Esophagus (tissue), 2 donors: ENCODE measurements around the gene PCDHGA7. TPM values are rescaled to one million over a fixed set of nuclear protein-coding genes. Genes with fewer than 3 reads are reported as not detected.
"Not testable (repeated sequence)": the region's sequence is repeated elsewhere in the genome, so short reads cannot be mapped to it uniquely, and the experiment has no call there.

ENCODE experiments used
- H3K27ac ChIP-seq, 2 donors: one replicate each; pipeline ENCODE4 v1.5.1; 2013; ENCODE audit warnings: low read depth in 2 of 2, mild to moderate bottlenecking in 2 of 2, inconsistent platforms in 1 of 2, low read length in 1 of 2, moderate library complexity in 1 of 2
- H3K27me3 ChIP-seq, 2 donors: one replicate each; pipeline ENCODE4 v1.6.1; 2013; ENCODE audit warnings: low read length in 2 of 2, control low read depth in 1 of 2, mild to moderate bottlenecking in 1 of 2; ENCODE audit not compliant: insufficient read depth in 2 of 2, control insufficient read depth in 1 of 2
- H3K36me3 ChIP-seq, 2 donors: one replicate each; pipeline ENCODE4 v1.6.1; 2013; ENCODE audit warnings: low read length in 1 of 2; ENCODE audit not compliant: control insufficient read depth in 2 of 2, insufficient read depth in 2 of 2
- H3K4me1 ChIP-seq, 2 donors: one replicate each; pipeline ENCODE4 v1.6.1; 2013; ENCODE audit warnings: low read length in 1 of 2; ENCODE audit not compliant: control insufficient read depth in 2 of 2, insufficient read depth in 2 of 2
- H3K4me3 ChIP-seq, 2 donors: one replicate each; pipeline ENCODE4 v1.5.1; 2013; ENCODE audit warnings: low read length in 2 of 2, mild to moderate bottlenecking in 2 of 2, low read depth in 1 of 2, moderate library complexity in 1 of 2
- H3K9me3 ChIP-seq, 2 donors: one replicate each; pipeline ENCODE4 v1.6.1; 2013; ENCODE audit warnings: mild to moderate bottlenecking in 2 of 2, low read depth in 1 of 2, low read length in 1 of 2, moderate library complexity in 1 of 2; ENCODE audit not compliant: control insufficient read depth in 2 of 2, insufficient read depth in 1 of 2
- WGBS, 2 donors: extraction: QIAGEN DNeasy Blood & Tissue Kit; methylation state at CpG; one replicate each; pipeline ENCODE4 v1.1.7; 2013; 5-methylcytosine and 5-hydroxymethylcytosine counted together
- polyA plus RNA-seq, 2 donors: library from polyadenylated mRNA; stranded (reverse); fragments of 200-250 nt; gene quantifications; one replicate each; pipeline ENCODE4 v1.2.3, GENCODE V29; 2013
- donor health status: healthy with polysubstance abuse.
- donor health status: Bipolar disorder and iron deficiency.

Gene PCDHGA7
- polyA plus RNA-seq, 2 donors: 0.24 to 0.53 TPM

- Histone ChIP-seq H3K36me3 (peaks cover 0 to 2% of the 10 kb centered on the region in 2 donors), H3K27ac (no peak overlapping the region), H3K9me3 (peaks cover 55 to 60% of the 10 kb centered on the region in 2 donors), H3K4me1 (peaks cover 0 to 5% of the 10 kb centered on the region in 2 donors), H3K4me3 (no peak overlapping the region), H3K27me3 (no peaks in the 10 kb centered on the region)
- 23 to 27% methylated on average over 42 of the region's 42 CpGs for WGBS, 2 donors
Observed at GRCh38 chr5:141422742-141423291, 40.3 kb downstream of the PCDHGA7 start.

- Histone ChIP-seq H3K4me1 (no peaks in the 10 kb centered on the region), H3K27me3 (peaks cover 0 to 2% of the 10 kb centered on the region in 2 donors), H3K9me3 (peaks cover 42 to 52% of the 10 kb centered on the region in 2 donors), H3K36me3 (no peaks in the 10 kb centered on the region), H3K4me3 (no peak overlapping the region), H3K27ac (no peak overlapping the region)
- WGBS, 2 donors: 47 to 48% methylated on average over 52 to 53 of the region's 53 CpGs
Observed at GRCh38 chr5:141427783-141428426, 45.4 kb downstream of the PCDHGA7 start.

GRCh38 chr5:141430332-141431113 lies 48.0 kb downstream of the PCDHGA7 start, which contains the start of gene PCDHGA12:
PCDHGA12 (plus strand) TSS chr5:141430507; CDS start chr5:141430760, 253 bp downstream.
- peaks cover 38 to 47% of the 10 kb centered on the region in 2 donors for H3K9me3 ChIP-seq
- no peaks in the 10 kb centered on the region for H3K4me1 ChIP-seq
- no peaks in the 10 kb centered on the region for H3K36me3 ChIP-seq
- H3K27ac ChIP-seq: no peak within 1 kb of the TSS
- peak within 1 kb of the TSS in 1 of 2 donors; percentile 9 for H3K4me3 ChIP-seq
- peaks cover 0 to 2% of the 10 kb centered on the region in 2 donors for H3K27me3 ChIP-seq
- WGBS, 2 donors: 14 to 18% methylated on average over 33 of the region's 33 CpGs

DNA sequence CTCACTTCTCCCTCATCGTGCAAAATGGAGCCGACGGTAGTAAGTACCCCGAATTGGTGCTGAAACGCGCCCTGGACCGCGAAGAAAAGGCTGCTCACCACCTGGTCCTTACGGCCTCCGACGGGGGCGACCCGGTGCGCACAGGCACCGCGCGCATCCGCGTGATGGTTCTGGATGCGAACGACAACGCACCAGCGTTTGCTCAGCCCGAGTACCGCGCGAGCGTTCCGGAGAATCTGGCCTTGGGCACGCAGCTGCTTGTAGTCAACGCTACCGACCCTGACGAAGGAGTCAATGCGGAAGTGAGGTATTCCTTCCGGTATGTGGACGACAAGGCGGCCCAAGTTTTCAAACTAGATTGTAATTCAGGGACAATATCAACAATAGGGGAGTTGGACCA lies 48.7 kb downstream of the PCDHGA7 start:
- Histone ChIP-seq H3K4me3 (peak overlapping the region in 1 of 2 donors; percentile 9), H3K27me3 (peaks cover 0 to 2% of the 10 kb centered on the region in 2 donors), H3K9me3 (peaks cover 33 to 41% of the 10 kb centered on the region in 2 donors), H3K27ac (no peak overlapping the region), H3K36me3 (no peaks in the 10 kb centered on the region), H3K4me1 (no peaks in the 10 kb centered on the region)
- 20 to 24% methylated on average over 37 of the region's 37 CpGs for WGBS, 2 donors

GRCh38 chr5:141432308-141432707 lies 49.8 kb downstream of the PCDHGA7 start:
- WGBS, 2 donors: 35 to 47% methylated on average over 33 to 38 of the region's 38 CpGs
- not testable (repeated sequence) for H3K4me1 ChIP-seq, H3K4me3 ChIP-seq, H3K27me3 ChIP-seq, H3K36me3 ChIP-seq, H3K27ac ChIP-seq
- peaks cover 29 to 35% of the 10 kb centered on the region in 2 donors for H3K9me3 ChIP-seq

DNA sequence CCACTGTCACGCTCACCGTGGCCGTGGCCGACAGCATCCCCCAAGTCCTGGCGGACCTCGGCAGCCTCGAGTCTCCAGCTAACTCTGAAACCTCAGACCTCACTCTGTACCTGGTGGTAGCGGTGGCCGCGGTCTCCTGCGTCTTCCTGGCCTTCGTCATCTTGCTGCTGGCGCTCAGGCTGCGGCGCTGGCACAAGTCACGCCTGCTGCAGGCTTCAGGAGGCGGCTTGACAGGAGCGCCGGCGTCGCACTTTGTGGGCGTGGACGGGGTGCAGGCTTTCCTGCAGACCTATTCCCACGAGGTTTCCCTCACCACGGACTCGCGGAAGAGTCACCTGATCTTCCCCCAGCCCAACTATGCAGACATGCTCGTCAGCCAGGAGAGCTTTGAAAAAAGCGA lies 50.2 kb downstream of the PCDHGA7 start:
- not testable (repeated sequence) for H3K4me3 ChIP-seq, H3K36me3 ChIP-seq, H3K27ac ChIP-seq, H3K4me1 ChIP-seq, H3K27me3 ChIP-seq
- WGBS, 2 donors: 29 to 30% methylated on average over 22 to 29 of the region's 29 CpGs
- H3K9me3 ChIP-seq: peaks cover 25 to 30% of the 10 kb centered on the region in 2 donors

- Histone ChIP-seq H3K27ac (no peak overlapping the region), H3K4me1 (no peaks in the 10 kb centered on the region), H3K9me3 (peaks cover 19 to 24% of the 10 kb centered on the region in 2 donors), H3K36me3 (no peaks in the 10 kb centered on the region), H3K27me3 (peaks cover 0 to 2% of the 10 kb centered on the region in 2 donors), H3K4me3 (no peak overlapping the region)
- 73 to 76% methylated on average over 2 of the region's 2 CpGs for WGBS, 2 donors
Observed at GRCh38 chr5:141434006-141434405, 51.5 kb downstream of the PCDHGA7 start.

Other genes with a start within 250 kb of the PCDHGA7 start
- gene PCDHB5, start 247.5 kb upstream of the PCDHGA7 start, polyA plus RNA-seq: under 1 TPM; 0.14 to 0.26 TPM
- gene PCDHB6, start 232.7 kb upstream of the PCDHGA7 start, polyA plus RNA-seq: under 1 TPM; 0.06 to 0.09 TPM
- gene PCDHB7, start 210.1 kb upstream of the PCDHGA7 start, polyA plus RNA-seq: under 1 TPM; 0.02 to 0.14 TPM
- gene PCDHB8, start 205.0 kb upstream of the PCDHGA7 start, polyA plus RNA-seq: under 1 TPM; 0.04 TPM
- gene PCDHB16, start 200.4 kb upstream of the PCDHGA7 start, polyA plus RNA-seq: under 1 TPM; 0.08 to 0.16 TPM
- gene PCDHB9, start 195.6 kb upstream of the PCDHGA7 start, polyA plus RNA-seq: under 1 TPM; 0.16 to 0.18 TPM
- under 1 TPM; 0.10 to 0.44 TPM for gene PCDHB10, start 190.4 kb upstream of the PCDHGA7 start, polyA plus RNA-seq
- gene PCDHB11, start 183.1 kb upstream of the PCDHGA7 start, polyA plus RNA-seq: under 1 TPM; 0.16 to 0.47 TPM
- gene PCDHB12, start 174.0 kb upstream of the PCDHGA7 start, polyA plus RNA-seq: under 1 TPM; 0.08 to 0.15 TPM
- gene PCDHB13, start 168.8 kb upstream of the PCDHGA7 start, polyA plus RNA-seq: under 1 TPM; 0.29 to 0.33 TPM
- gene PCDHB14, start 159.4 kb upstream of the PCDHGA7 start, polyA plus RNA-seq: under 1 TPM; 0.67 to 0.88 TPM
- under 1 TPM; 0.37 to 0.80 TPM for gene PCDHB15, start 137.3 kb upstream of the PCDHGA7 start, polyA plus RNA-seq
- under 1 TPM; 0.05 to 0.29 TPM for gene SLC25A2, start 78.7 kb upstream of the PCDHGA7 start, polyA plus RNA-seq
- 10 to 100 TPM; 22.5 to 35.3 TPM for gene TAF7, start 62.0 kb upstream of the PCDHGA7 start, polyA plus RNA-seq
- under 1 TPM; 0.13 to 0.22 TPM for gene PCDHGA1, start 52.2 kb upstream of the PCDHGA7 start, polyA plus RNA-seq
- under 1 TPM; 0.14 to 0.27 TPM for gene PCDHGA2, start 44.0 kb upstream of the PCDHGA7 start, polyA plus RNA-seq
- under 1 TPM; 0.08 to 0.12 TPM for gene PCDHGA3, start 38.9 kb upstream of the PCDHGA7 start, polyA plus RNA-seq
- gene PCDHGB1, start 32.6 kb upstream of the PCDHGA7 start, polyA plus RNA-seq: under 1 TPM; 0.19 to 0.39 TPM
- gene PCDHGA4, start 27.7 kb upstream of the PCDHGA7 start, polyA plus RNA-seq: under 1 TPM; 0.11 to 0.12 TPM
- gene PCDHGB2, start 22.7 kb upstream of the PCDHGA7 start, polyA plus RNA-seq: under 1 TPM; 0.20 to 0.39 TPM
- under 1 TPM; 0.14 to 0.28 TPM for gene PCDHGA5, start 18.6 kb upstream of the PCDHGA7 start, polyA plus RNA-seq
- under 1 TPM; 0.13 to 0.37 TPM for gene PCDHGB3, start 12.5 kb upstream of the PCDHGA7 start, polyA plus RNA-seq
- gene PCDHGA6, start 8.9 kb upstream of the PCDHGA7 start, polyA plus RNA-seq: under 1 TPM; 0.36 to 0.63 TPM
- gene PCDHGB4, start 5.0 kb downstream of the PCDHGA7 start, polyA plus RNA-seq: under 1 TPM; 0.36 to 0.37 TPM
- under 1 TPM; 0.06 to 0.29 TPM for gene PCDHGA8, start 9.9 kb downstream of the PCDHGA7 start, polyA plus RNA-seq
- gene PCDHGB5, start 15.2 kb downstream of the PCDHGA7 start, polyA plus RNA-seq: 1 to 10 TPM; 1.0 to 1.7 TPM
- under 1 TPM; 0.54 to 0.83 TPM for gene PCDHGA9, start 20.0 kb downstream of the PCDHGA7 start, polyA plus RNA-seq
- gene PCDHGB6, start 25.3 kb downstream of the PCDHGA7 start, polyA plus RNA-seq: under 1 TPM; 0.60 to 0.92 TPM
- gene PCDHGA10, start 30.2 kb downstream of the PCDHGA7 start, polyA plus RNA-seq: 1 to 10 TPM; 1.1 to 1.2 TPM
- gene PCDHGB7, start 34.9 kb downstream of the PCDHGA7 start, polyA plus RNA-seq: 1 to 10 TPM; 1.2 to 1.4 TPM
- gene PCDHGA11, start 38.3 kb downstream of the PCDHGA7 start, polyA plus RNA-seq: under 1 TPM; 0.44 to 0.75 TPM
- under 1 TPM; 0.34 to 0.65 TPM for gene PCDHGA12, start 47.8 kb downstream of the PCDHGA7 start, polyA plus RNA-seq
- gene PCDHGC3, start 93.2 kb downstream of the PCDHGA7 start, polyA plus RNA-seq: 10 to 100 TPM; 25.8 to 32.1 TPM
- under 1 TPM; 0.05 to 0.45 TPM for gene PCDHGC4, start 102.3 kb downstream of the PCDHGA7 start, polyA plus RNA-seq
- under 1 TPM; 0.05 to 0.43 TPM for gene PCDHGC5, start 106.3 kb downstream of the PCDHGA7 start, polyA plus RNA-seq
- gene DIAPH1, start 236.3 kb downstream of the PCDHGA7 start, polyA plus RNA-seq: 10 to 100 TPM; 84.2 to 84.5 TPM